Ovary (tissue), 9 donors: ENCODE data around the gene UST. TPM values are rescaled to one million over a fixed set of nuclear protein-coding genes. Genes with fewer than 3 reads are reported as not detected.

ENCODE experiments used
- DNase-seq, 5 donors: peaks; one replicate each; pipeline ENCODE4 v3.0.0-alpha.2; 2019 to 2020
- H3K27ac ChIP-seq, 2 donors: fragments of 200-600 bp; one replicate each; pipeline versions ENCODE4 v1.5.1 to v1.8.0; 2019 to 2022
- H3K27me3 ChIP-seq: fragments of 200-600 bp; one replicate; pipeline ENCODE4 v1.8.0; 2022
- H3K36me3 ChIP-seq: fragments of 200-600 bp; sonication (generic); one replicate; pipeline ENCODE4 v1.5.1; 2019
- H3K4me1 ChIP-seq: one replicate; pipeline ENCODE4 v1.8.1; 2013; ENCODE audit warnings: mild to moderate bottlenecking, moderate library complexity; ENCODE audit not compliant: insufficient read depth
- H3K4me3 ChIP-seq: fragments of 200-600 bp; sonication (generic); one replicate; pipeline ENCODE4 v1.5.1; 2017
- H3K9me3 ChIP-seq, 2 donors: fragments of 200-600 bp in 1 of 2; sonication (generic) in 1 of 2; one replicate each; pipeline versions ENCODE4 v1.5.1 to v1.8.1; 2013 to 2019; ENCODE audit warnings: mild to moderate bottlenecking in 1 of 2, moderate library complexity in 1 of 2
- EP300 ChIP-seq: sonication (generic); formaldehyde crosslinking; IDR thresholded peaks from one replicate; pipeline ENCODE4 v1.6.1; 2017; ENCODE audit warnings: antibody characterized with exemption
- POLR2A ChIP-seq: fragments of 450-650 bp; IDR thresholded peaks from one replicate; pipeline ENCODE4 v1.6.1; 2017; ENCODE audit warnings: antibody characterized with exemption, mild to moderate bottlenecking, moderate library complexity
- WGBS, 3 donors: extraction: QIAGEN DNeasy Blood & Tissue Kit in 1 of 3; methylation state at CpG; one replicate each; pipeline versions ENCODE4 v1.1.5 to v1.1.7; 2013 to 2017; 5-methylcytosine and 5-hydroxymethylcytosine counted together
- intact Hi-C, 4 donors: fragments of 100-400 bp; cut with DNase I; formaldehyde crosslinking; loops; one replicate each; pipeline versions ENCODE4 v1.11.0 to v1.15.1; 2022 to 2023
- polyA plus RNA-seq, 2 donors: library from polyadenylated mRNA; stranded (reverse); fragments of 200-250 nt in 1 of 2; fragments of 350-450 nt in 1 of 2; fragmentation: Illumina TruSeq in 1 of 2; extraction: RNeasy Lipid Tissue Mini Kit (QIAGEN cat#74804) in 1 of 2; gene quantifications; one replicate each; pipeline ENCODE4 v1.2.3, GENCODE V29; 2013 to 2014
- total RNA-seq, 7 donors: library from RNA; depleted of rRNA in 2 of 7; stranded (reverse); fragments of >200 nt in 2 of 7; fragmentation: NEBNext Ultra II Directional in 3 of 7; extraction: Animal tissue kit (Norgen Biotek cat#: 25700) in 3 of 7; gene quantifications; one replicate each; pipeline versions ENCODE4 v1.1.0 to v1.2.4, GENCODE V29; 2016 to 2023
- TF ChIP-seq, protein P1 (sequence below), 3 donors: fragments of 450-650 bp in 2 of 3; fragments of 200-600 bp in 1 of 3; IDR thresholded peaks; one replicate each; pipeline versions ENCODE4 v1.5.1 to v1.8.0; 2016 to 2022; ENCODE audit warnings: antibody characterized with exemption in 3 of 3, mild to moderate bottlenecking in 1 of 3
- donor health status: DM: no; HTN: no; CAD: no; lungs with moderate emphysema.
- donor health status: DM: no; HTN: no; CAD: no.
- donor health status: Bipolar disorder and iron deficiency.
- donor health status: DM: yes; HTN: yes; CAD: no.
- donor health status: DM: no; HTN: no; CAD: no.
- donor health status: DM: yes; HTN: yes; CAD: no.

Gene UST
- total and polyA plus RNA-seq, 9 donors: 11.8 to 20.1 (median 16.5) TPM

DNA sequence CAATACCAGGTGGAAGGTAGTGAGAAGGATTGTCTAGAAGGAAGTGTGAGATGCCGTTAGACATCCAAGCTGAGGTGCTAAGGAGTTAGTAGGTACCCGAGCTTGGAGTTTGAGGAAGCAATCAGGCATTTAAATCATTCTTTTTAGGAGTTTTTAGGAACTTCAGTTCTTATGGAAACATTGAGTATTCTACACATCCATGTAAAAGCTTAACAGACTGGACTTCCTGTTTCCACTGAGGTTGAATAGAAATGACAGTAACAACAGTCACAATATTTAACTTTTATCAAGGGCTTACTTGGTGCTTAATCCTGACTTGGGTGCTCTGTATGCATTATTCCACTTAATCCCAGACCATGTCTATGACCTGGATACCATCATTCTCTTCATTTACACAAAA, 136.4 kb downstream of the UST start:
- no peak overlapping the region for H3K27ac ChIP-seq
- H3K4me1 ChIP-seq: peaks cover 11% of the 10 kb centered on the region
- intact Hi-C loops: loop anchor here in 1 of 4 donors (5.0 kb wide), 1 partner anchor 324 kb away; no protein-coding TSS in a partner anchor
- H3K9me3 ChIP-seq: no peaks in the 10 kb centered on the region
- H3K27me3 ChIP-seq: no peaks in the 10 kb centered on the region
- H3K4me3 ChIP-seq: no peak overlapping the region
- TF ChIP-seq POLR2A (no peak), EP300 (no peak)
- TF ChIP-seq, protein P1, sequence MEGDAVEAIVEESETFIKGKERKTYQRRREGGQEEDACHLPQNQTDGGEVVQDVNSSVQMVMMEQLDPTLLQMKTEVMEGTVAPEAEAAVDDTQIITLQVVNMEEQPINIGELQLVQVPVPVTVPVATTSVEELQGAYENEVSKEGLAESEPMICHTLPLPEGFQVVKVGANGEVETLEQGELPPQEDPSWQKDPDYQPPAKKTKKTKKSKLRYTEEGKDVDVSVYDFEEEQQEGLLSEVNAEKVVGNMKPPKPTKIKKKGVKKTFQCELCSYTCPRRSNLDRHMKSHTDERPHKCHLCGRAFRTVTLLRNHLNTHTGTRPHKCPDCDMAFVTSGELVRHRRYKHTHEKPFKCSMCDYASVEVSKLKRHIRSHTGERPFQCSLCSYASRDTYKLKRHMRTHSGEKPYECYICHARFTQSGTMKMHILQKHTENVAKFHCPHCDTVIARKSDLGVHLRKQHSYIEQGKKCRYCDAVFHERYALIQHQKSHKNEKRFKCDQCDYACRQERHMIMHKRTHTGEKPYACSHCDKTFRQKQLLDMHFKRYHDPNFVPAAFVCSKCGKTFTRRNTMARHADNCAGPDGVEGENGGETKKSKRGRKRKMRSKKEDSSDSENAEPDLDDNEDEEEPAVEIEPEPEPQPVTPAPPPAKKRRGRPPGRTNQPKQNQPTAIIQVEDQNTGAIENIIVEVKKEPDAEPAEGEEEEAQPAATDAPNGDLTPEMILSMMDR (IDR thresholded peaks at IDR 0.05): no peak
- no peak for DNase-seq
- no peaks in the 10 kb centered on the region for H3K36me3 ChIP-seq
- WGBS, 3 donors: 85 to 91% (median 87%) methylated on average over 2 of the region's 2 CpGs

- intact Hi-C loops: loop anchor here in 1 of 4 donors (5.0 kb wide), 1 partner anchor 323 kb away; no protein-coding TSS in a partner anchor
- Histone ChIP-seq H3K9me3 (no peaks in the 10 kb centered on the region), H3K4me1 (peaks cover 12% of the 10 kb centered on the region), H3K27me3 (no peaks in the 10 kb centered on the region), H3K36me3 (no peaks in the 10 kb centered on the region), H3K27ac (no peak overlapping the region), H3K4me3 (no peak overlapping the region)
- DNase-seq: no peak
- WGBS, 3 donors: 90 to 95% (median 93%) methylated on average over 2 of the region's 2 CpGs
- TF ChIP-seq, protein P1 (IDR thresholded peaks at IDR 0.05): no peak
- TF ChIP-seq EP300 (no peak), POLR2A (no peak)
Measured at GRCh38 chr6:148884461-148884860, 137.6 kb downstream of the UST start.

- no peak overlapping the region for H3K27ac ChIP-seq
- H3K4me1 ChIP-seq: peaks cover 15% of the 10 kb centered on the region
- no peaks in the 10 kb centered on the region for H3K36me3 ChIP-seq
- intact Hi-C loops: no loop called here
- H3K4me3 ChIP-seq: no peak overlapping the region
- TF ChIP-seq EP300: no peak
- TF ChIP-seq, protein P1 (IDR thresholded peaks at IDR 0.05): no peak
- TF ChIP-seq POLR2A: no peak
- H3K9me3 ChIP-seq: no peaks in the 10 kb centered on the region
- DNase-seq: no peak
- 79 to 83% (median 83%) methylated on average over 6 of the region's 6 CpGs for WGBS, 3 donors
- H3K27me3 ChIP-seq: no peaks in the 10 kb centered on the region
Measured at GRCh38 chr6:148885136-148885865, 138.5 kb downstream of the UST start.

GRCh38 chr6:148885925-148886845, 139.4 kb downstream of the UST start:
- TF ChIP-seq, protein P1 (IDR thresholded peaks at IDR 0.05): no peak
- no peak for TF ChIP-seq POLR2A
- no peak for TF ChIP-seq EP300
- Histone ChIP-seq H3K27ac (no peak overlapping the region), H3K9me3 (no peaks in the 10 kb centered on the region), H3K36me3 (no peaks in the 10 kb centered on the region), H3K27me3 (no peaks in the 10 kb centered on the region), H3K4me3 (no peak overlapping the region), H3K4me1 (peaks cover 17% of the 10 kb centered on the region)
- 86 to 92% (median 89%) methylated on average over 7 of the region's 7 CpGs for WGBS, 3 donors
- intact Hi-C loops: no loop called here
- no peak for DNase-seq
